Mucosa of descending colon (tissue), 3 donors: ENCODE data around the gene CTDSP1. TPM values are rescaled to one million over a fixed set of nuclear protein-coding genes. Genes with fewer than 3 reads are reported as not detected.

ENCODE experiments used
- ATAC-seq: fragments of 200-7000 bp; cut with Tn5 transposase; one replicate; pipeline ENCODE4 v1.9.1; 2020; ENCODE audit warnings: mild to moderate bottlenecking, moderate library complexity
- DNase-seq, 3 donors: peaks; one replicate each; pipeline ENCODE4 v3.0.0-alpha.2; 2020
- H3K36me3 ChIP-seq: fragments of 200-600 bp; one replicate; pipeline ENCODE4 v1.8.0; 2021; ENCODE audit warnings: low read depth, mild to moderate bottlenecking
- H3K4me1 ChIP-seq: fragments of 200-600 bp; one replicate; pipeline ENCODE4 v1.8.0; 2021; ENCODE audit warnings: low read depth, mild to moderate bottlenecking
- H3K4me3 ChIP-seq: fragments of 200-600 bp; one replicate; pipeline ENCODE4 v1.8.0; 2021; ENCODE audit warnings: mild to moderate bottlenecking
- H3K9me3 ChIP-seq: fragments of 200-600 bp; one replicate; pipeline ENCODE4 v1.8.0; 2021; ENCODE audit warnings: mild to moderate bottlenecking
- intact Hi-C, 2 donors: fragments of 100-400 bp; cut with DNase I in 1 of 2; cut with micrococcal nuclease in 1 of 2; formaldehyde crosslinking; loops; one replicate each; pipeline versions ENCODE4 v1.11.0 to v1.11.1; 2022; cut with DNase I, micrococcal nuclease
- total RNA-seq, 3 donors: library from RNA; stranded (reverse); fragmentation: NEBNext Ultra II Directional in 2 of 3; extraction: Animal tissue kit (Norgen Biotek cat#: 25700) in 2 of 3; gene quantifications; one replicate each; pipeline versions ENCODE4 v1.2.1 to v1.2.4, GENCODE V29; 2021 to 2023
- TF ChIP-seq, protein P1 (sequence below): fragments of 200-600 bp; IDR thresholded peaks from one replicate; pipeline ENCODE4 v1.8.0; 2022; ENCODE audit warnings: antibody characterized with exemption, mild to moderate bottlenecking
- donor health status: DM: no; HTN: no; CAD: no; lungs with moderate emphysema.
- donor health status: DM: no; HTN: no; CAD: no.
- donor health status: DM: no; HTN: yes; CAD: no.

The CTDSP1 gene
- total RNA-seq, 3 donors from 2014 or later: 142 to 221 (median 165) TPM

- ATAC-seq: no peak
- Histone ChIP-seq H3K4me3 (no peak overlapping the region), H3K4me1 (peaks cover 29% of the 10 kb centered on the region), H3K36me3 (no peaks in the 10 kb centered on the region), H3K9me3 (no peaks in the 10 kb centered on the region)
- intact Hi-C loops: loop anchor here in 1 of 2 donors (5.0 kb wide), 1 partner anchor 110 kb away; the partner anchor contains the start of gene TMBIM1
- peak in 2 of 3 donors; percentile 38 to 62 for DNase-seq
- TF ChIP-seq, protein P1, sequence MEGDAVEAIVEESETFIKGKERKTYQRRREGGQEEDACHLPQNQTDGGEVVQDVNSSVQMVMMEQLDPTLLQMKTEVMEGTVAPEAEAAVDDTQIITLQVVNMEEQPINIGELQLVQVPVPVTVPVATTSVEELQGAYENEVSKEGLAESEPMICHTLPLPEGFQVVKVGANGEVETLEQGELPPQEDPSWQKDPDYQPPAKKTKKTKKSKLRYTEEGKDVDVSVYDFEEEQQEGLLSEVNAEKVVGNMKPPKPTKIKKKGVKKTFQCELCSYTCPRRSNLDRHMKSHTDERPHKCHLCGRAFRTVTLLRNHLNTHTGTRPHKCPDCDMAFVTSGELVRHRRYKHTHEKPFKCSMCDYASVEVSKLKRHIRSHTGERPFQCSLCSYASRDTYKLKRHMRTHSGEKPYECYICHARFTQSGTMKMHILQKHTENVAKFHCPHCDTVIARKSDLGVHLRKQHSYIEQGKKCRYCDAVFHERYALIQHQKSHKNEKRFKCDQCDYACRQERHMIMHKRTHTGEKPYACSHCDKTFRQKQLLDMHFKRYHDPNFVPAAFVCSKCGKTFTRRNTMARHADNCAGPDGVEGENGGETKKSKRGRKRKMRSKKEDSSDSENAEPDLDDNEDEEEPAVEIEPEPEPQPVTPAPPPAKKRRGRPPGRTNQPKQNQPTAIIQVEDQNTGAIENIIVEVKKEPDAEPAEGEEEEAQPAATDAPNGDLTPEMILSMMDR: no peak
These were observed 2.2 kb downstream of the CTDSP1 start for GRCh38 chr2:218401890-218402289.

- ATAC-seq (no peak), DNase-seq (no peak)
- Histone ChIP-seq H3K36me3 (no peaks in the 10 kb centered on the region), H3K9me3 (no peaks in the 10 kb centered on the region), H3K4me1 (peaks cover 33% of the 10 kb centered on the region), H3K4me3 (no peak overlapping the region)
- TF ChIP-seq, protein P1: no peak
- intact Hi-C loops: loop anchor here in 1 of 2 donors (5.0 kb wide), 1 partner anchor 110 kb away; the partner anchor contains the start of gene TMBIM1
These were observed 2.8 kb downstream of the CTDSP1 start for GRCh38 chr2:218402491-218402901.

DNA sequence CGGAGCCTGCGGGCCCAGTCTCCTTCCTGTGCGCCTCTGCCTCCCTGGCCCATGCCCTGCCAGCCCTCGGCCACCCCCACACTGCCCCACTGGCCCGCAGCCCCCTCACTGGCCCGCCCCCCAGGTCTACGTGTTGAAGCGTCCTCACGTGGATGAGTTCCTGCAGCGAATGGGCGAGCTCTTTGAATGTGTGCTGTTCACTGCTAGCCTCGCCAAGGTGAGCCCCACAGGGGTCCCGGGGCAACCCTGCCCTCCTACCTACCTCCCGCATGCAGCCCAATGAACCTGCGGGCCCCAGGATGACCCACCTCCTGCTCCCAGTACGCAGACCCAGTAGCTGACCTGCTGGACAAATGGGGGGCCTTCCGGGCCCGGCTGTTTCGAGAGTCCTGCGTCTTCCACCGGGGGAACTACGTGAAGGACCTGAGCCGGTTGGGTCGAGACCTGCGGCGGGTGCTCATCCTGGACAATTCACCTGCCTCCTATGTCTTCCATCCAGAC is 3.3 kb downstream of the CTDSP1 start:
- TF ChIP-seq, protein P1: no peak
- intact Hi-C loops: loop anchor here in 1 of 2 donors (5.0 kb wide), 1 partner anchor 111 kb away; the partner anchor contains the start of gene TMBIM1
- Histone ChIP-seq H3K4me3 (no peak overlapping the region), H3K4me1 (peaks cover 33% of the 10 kb centered on the region), H3K9me3 (no peaks in the 10 kb centered on the region), H3K36me3 (no peaks in the 10 kb centered on the region)
- DNase-seq (peak in 1 of 3 donors; percentile 38), ATAC-seq (no peak)

DNA sequence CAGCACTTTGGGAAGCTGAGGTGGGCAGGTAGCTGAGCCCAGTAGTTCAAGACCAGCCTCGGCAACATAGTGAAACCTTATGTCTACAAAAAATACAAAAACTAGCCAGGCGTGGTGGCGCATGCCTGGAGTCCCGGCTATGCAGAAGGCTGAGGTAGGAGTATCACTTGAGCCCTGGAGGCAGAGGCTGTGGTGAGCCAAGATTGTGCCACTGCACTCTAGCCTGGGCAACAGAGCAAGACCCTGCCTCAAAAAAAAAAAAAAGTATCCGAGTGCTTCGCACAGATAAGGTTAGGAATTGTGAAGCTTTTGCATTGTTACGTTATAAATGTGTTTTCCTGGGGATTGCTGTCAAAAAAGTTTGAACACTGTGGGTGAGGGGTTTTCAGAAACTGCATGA is 4.1 kb downstream of the CTDSP1 start:
- H3K4me3 ChIP-seq: no peak overlapping the region
- intact Hi-C loops: loop anchor here in 1 of 2 donors (5.0 kb wide), 1 partner anchor 112 kb away; the partner anchor contains the start of gene TMBIM1
- peaks cover 31% of the 10 kb centered on the region for H3K4me1 ChIP-seq
- DNase-seq (no peak), ATAC-seq (no peak)
- TF ChIP-seq, protein P1: no peak
- H3K36me3 ChIP-seq: no peaks in the 10 kb centered on the region
- no peaks in the 10 kb centered on the region for H3K9me3 ChIP-seq

DNA sequence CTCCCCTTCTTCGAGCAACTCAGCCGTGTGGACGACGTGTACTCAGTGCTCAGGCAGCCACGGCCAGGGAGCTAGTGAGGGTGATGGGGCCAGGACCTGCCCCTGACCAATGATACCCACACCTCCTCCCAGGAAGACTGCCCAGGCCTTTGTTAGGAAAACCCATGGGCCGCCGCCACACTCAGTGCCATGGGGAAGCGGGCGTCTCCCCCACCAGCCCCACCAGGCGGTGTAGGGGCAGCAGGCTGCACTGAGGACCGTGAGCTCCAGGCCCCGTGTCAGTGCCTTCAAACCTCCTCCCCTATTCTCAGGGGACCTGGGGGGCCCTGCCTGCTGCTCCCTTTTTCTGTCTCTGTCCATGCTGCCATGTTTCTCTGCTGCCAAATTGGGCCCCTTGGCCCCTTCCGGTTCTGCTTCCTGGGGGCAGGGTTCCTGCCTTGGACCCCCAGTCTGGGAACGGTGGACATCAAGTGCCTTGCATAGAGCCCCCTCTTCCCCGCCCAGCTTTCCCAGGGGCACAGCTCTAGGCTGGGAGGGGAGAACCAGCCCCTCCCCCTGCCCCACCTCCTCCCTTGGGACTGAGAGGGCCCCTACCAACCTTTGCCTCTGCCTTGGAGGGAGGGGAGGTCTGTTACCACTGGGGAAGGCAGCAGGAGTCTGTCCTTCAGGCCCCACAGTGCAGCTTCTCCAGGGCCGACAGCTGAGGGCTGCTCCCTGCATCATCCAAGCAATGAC is 4.8 kb downstream of the CTDSP1 start:
- TF ChIP-seq, protein P1: no peak
- H3K9me3 ChIP-seq: no peaks in the 10 kb centered on the region
- no peak overlapping the region for H3K4me3 ChIP-seq
- peaks cover 31% of the 10 kb centered on the region for H3K4me1 ChIP-seq
- ATAC-seq: no peak
- intact Hi-C loops: loop anchor here in 1 of 2 donors (5.0 kb wide), 1 partner anchor 112 kb away; the partner anchor contains the start of gene TMBIM1
- H3K36me3 ChIP-seq: no peaks in the 10 kb centered on the region
- peak; percentile 21 to 61 (median 39) for DNase-seq
